HTR-8/SVneo (cell line): ENCODE results near the gene SPATA20.

Source experiments
- DNase-seq: peaks from one replicate; pipeline ENCODE4 v3.0.0; 2011; ENCODE audit warnings: low spot score, mixed read lengths; ENCODE audit not compliant: insufficient read length
- FAIRE-seq: peaks from 2 replicates; lab custom pipeline; 2011; peaks lifted over from hg19 to GRCh38; lab: Jason Lieb, UNC

The SPATA20 gene

DNA sequence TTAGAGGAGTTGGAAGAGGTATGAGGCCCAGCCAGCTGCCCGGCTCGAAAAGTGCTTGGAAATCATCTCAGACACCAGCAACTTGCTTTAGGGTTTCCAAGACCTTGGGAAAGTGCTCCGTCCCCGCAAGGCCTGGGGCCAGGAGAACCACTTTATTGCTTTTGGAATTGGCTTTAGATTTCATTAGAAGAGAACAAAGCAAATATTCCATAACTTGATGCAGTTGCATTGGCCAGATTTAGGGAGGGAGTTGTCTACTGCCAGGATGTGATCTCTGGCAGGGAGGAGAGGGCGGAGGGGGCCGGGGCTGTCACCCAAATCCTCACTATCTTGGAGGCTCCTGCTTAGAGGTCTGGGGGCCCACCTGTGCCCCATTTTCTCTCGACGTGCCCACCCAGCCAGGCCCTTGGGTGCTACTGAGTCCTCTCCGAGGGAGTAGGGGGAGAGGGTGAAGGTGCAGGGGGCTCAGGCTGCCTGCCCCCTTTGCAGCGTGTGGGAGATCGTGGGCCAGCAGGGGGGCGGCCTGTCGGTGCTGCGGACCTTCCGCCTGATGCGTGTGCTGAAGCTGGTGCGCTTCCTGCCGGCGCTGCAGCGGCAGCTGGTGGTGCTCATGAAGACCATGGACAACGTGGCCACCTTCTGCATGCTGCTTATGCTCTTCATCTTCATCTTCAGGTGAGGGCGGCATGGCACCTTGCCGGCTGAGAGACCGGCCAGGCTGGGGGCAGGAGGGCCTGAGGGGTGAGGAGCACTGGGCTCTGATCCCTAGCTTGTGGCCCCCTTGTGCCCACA lies 44.2 kb downstream of the SPATA20 start:
- DNase-seq (no peak), FAIRE-seq (peak; percentile 40)

DNA sequence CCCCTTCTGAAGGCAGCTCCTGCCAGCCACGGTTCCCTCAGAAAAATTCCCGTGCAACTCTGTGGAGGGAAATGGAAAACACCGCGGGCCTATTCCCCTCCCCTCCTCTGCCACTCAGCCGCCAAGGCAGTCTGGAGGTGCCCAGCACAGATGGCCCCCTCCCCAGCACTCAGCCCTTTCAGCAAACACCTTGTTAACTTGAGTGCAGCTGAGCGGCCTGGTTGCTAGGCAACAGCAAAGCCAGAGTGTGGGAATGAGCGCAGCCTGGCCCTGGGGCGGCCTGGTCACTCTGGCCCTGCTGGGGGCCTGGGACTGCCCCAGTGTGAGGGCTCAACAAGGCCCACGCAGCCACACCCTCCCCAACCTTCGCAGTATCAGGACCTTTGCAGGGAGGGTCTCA lies 46.3 kb downstream of the SPATA20 start:
- FAIRE-seq (peak; percentile 33), DNase-seq (no peak)

DNA sequence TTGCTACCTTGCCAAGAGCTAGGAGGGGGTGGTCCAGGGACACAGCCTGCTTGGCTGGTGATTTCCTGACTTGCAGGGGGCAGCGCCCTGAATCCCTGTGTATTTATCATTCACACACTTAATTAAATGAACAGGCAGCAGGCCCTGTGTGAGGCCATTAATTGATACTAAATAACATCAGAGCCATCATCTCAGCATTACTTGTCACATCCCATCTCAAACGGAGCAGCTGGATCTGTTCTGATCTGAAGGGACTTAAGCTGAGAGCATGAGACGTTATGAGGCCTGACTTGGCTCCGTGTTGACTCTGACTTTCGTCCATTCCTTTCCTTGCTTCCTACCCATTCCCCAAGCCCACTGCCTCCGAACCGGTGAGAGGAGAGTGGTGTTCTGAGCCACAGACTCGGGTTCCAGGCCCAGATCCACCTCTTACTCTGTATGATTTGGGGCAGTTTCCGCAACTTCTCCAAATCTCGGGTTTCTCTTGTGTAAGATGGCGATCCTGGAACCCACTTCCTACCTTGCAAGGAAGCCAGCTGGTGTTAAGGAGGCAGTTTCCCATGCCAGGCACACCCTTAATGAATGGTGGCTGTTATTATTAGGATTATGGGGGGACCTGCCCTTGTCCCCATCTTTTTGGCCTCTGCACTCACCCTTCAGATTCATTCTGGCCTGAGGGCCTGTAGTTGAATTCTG lies 47.3 kb downstream of the SPATA20 start:
- no peak for DNase-seq
- no peak for FAIRE-seq

DNA sequence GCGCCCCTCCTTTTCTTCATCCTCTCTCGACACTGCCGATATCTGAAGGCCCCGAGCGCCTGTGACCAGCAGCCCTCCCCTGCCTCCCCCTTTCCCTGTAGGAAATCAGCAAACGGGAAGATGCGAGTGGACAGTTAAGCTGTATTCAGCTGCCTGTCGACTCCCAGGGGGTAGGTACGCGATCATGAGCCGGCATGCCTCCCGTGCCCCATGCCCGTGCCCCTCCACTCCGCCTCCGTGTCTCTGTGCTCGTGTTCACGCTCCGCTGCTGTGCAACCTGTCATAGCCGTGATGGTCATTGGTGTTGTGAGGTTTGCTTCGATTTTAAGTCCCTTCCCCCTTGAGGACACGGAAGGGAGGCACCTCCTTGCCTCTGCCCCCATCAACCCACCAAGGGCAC lies 47.9 kb downstream of the SPATA20 start:
- FAIRE-seq: peak; percentile 93
- DNase-seq: no peak

DNA sequence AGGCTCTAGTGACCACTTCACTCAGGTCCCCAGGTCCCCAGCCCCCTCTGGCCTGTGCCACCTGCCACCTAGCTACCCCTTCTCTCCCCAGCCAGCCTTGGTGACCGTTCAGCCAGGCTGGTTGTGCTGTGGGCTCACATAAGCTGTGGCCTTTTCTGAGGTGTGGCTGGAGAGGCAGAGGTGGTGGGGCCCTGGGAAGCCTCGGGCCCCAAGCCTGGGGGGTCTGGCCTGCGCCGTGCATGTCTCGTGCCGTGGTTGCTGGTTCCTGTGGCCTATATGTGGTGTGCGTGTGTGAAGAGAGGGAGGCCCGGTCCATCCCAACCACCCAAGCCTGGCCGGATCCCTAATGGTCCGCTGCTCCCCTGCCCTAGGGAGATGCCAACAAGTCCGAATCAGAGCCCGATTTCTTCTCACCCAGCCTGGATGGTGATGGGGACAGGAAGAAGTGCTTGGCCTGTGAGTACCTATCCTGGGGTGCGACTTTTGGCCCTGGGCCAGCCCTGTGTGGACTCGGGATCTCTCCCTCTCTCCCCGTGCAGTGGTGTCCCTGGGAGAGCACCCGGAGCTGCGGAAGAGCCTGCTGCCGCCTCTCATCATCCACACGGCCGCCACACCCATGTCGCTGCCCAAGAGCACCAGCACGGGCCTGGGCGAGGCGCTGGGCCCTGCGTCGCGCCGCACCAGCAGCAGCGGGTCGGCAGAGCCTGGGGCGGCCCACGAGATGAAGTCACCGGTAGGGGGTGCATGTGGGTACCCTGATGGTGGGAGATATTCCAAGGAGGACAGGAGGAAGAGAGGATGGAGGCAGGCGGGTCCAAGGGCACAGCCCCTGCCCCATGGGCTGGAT lies 49.4 kb downstream of the SPATA20 start:
- FAIRE-seq (peak; percentile 52), DNase-seq (no peak)

DNA sequence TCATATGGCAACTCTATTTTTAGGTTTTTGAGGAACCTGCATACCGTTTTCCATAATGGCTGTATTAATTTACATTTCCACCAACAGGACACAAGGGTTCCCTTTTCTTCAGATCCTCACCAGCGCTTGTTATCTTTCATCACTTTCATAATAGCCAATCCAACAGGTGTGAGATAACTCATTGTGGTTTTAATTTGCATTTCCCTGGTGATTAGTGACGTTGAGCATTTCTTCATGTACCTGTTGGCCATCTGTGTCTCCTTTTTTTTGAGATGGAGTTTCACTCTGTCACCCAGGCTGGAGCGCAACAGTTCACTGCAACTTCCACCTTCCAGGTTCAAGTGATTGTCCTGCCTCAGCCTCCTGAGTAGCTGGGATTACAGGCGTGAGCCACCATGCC lies 51.5 kb downstream of the SPATA20 start:
- DNase-seq (no peak), FAIRE-seq (peak; percentile 36)

DNA sequence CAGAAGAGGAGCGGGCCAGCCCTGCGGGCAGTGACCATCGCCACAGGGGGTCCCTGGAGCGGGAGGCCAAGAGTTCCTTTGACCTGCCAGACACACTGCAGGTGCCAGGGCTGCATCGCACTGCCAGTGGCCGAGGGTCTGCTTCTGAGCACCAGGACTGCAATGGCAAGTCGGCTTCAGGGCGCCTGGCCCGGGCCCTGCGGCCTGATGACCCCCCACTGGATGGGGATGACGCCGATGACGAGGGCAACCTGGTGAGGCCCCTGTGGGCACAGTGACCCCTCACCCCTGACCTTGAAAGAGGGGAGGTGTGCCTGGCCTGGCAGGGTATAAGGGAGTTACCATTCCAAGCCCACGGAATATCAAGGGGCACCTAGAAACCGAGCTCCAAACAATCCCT lies 52.6 kb downstream of the SPATA20 start:
- no peak for DNase-seq
- no peak for FAIRE-seq

DNA sequence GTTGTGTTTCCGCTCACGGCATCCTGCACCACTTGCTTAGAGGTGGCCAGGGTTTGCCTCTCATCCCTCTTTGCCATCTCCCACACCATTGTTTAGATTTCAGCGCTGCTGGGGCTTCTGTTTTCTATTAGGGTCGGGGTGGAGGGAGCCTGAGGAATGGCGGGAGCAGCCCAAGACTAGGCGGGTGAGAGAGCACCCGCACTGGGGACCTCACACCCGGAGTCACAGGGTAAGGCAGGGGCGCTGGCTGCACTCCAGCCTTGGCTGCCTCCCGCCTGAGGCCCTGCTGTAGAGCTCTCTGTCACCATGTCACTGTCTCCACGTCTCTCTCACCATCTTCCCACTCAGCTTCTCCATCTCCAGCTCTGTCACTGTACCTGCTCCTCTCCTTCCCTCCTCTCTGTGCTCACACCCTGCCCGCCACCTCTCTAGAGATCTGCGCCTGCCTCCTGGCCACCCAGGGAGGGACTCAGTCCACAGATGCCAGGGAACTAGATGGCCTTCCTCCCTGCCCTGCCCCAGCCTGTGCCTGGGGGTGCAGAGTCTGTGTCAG lies 54.9 kb downstream of the SPATA20 start:
- no peak for DNase-seq
- FAIRE-seq: no peak

DNA sequence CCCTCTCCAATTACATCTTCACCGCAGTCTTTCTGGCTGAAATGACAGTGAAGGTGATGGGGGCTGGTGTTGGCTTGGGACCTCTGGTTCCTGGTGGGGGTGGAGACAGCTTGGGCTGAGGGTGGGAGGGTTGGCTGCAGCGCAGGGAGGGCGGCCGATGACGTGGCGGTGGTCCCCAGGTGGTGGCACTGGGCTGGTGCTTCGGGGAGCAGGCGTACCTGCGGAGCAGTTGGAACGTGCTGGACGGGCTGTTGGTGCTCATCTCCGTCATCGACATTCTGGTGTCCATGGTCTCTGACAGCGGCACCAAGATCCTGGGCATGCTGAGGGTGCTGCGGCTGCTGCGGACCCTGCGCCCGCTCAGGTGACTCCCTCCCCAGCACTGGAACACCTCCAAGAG lies 55.9 kb downstream of the SPATA20 start:
- FAIRE-seq: no peak

DNA sequence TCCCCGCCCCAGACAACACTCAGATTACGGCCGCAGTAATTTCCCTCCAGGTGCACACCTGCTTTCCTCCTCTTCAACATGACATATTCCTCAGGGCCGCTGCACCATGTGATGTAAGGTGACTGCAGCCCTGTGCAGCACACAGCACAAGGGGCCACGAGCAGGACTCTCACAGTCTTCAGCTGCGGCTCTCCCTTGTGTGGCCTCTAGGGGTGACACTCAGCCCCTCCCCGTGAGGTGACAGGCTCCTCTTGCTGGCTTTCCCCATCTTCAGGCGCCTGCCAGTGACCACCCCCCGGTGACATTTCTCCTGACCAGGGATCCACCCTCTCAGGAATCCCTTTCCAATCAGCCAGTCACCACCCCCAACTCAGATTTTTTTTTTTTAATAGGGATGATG lies 56.4 kb downstream of the SPATA20 start:
- no peak for FAIRE-seq
- peak; percentile 45 for DNase-seq

More for the DNA sequence above, 55.9 kb downstream of the SPATA20 start:
- DNase-seq: no peak

DNA sequence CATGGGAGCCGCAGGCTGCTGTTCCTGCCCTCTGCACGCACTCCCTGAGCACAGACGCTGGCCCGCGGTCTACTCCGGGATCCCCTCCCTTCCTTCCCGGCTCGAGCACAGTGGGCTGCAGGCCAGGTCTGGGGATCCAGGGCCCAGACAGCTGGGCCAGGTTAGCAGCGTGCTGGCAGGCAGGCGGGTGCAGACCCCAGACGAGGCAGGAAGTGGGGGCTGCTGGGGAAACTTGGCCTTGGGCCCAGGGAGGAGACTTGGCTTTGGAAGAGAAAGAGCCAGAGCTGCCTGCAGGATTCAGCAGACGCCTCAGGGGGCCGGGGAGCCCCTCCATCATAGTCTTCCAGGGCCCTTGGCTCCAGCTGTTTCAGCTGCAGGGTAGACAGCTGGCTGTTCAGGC lies 57.5 kb downstream of the SPATA20 start:
- DNase-seq: no peak
- no peak for FAIRE-seq

DNA sequence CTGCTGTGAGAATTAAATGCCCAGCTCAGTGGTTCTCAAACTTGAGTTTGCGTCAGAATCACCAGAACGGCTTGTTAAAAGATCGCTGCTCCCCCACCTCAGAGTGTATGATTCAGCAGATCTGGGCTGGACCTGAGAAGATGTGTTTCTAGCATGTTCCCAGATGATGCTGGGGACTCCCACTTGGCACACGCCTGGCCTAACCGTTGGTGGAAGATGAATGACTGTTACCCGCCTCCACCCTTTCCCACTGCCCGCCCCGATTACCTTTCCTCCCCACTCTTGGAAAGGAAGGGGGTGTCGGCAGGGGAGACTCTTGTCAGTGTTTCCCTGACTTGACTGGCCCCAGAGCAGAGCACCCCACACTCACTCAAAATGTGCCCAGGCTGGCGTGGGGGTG lies 58.5 kb downstream of the SPATA20 start:
- DNase-seq (no peak), FAIRE-seq (no peak)
